ENCODE data around the gene ETV7.
A peak's percentile ranks its signal among the peaks of the same experiment; 100 is the strongest.
"Not testable (repeated sequence)": the region's sequence is repeated elsewhere in the genome, so short reads cannot be mapped to it uniquely, and the experiment has no call there.

The ETV7 gene

GRCh38 chr6:36382976-36383375 is 4.5 kb downstream of the ETV7 start:
- DNase-seq = no peak

GRCh38 chr6:36381502-36382389 is 5.7 kb downstream of the ETV7 start:
- no peak for DNase-seq

- DNase-seq = no peak
These were observed 7.3 kb downstream of the ETV7 start for GRCh38 chr6:36380166-36380565.

- DNase-seq = no peak
These were observed 8.5 kb downstream of the ETV7 start for GRCh38 chr6:36378936-36379335.

- no peak for DNase-seq
These were observed 9.1 kb downstream of the ETV7 start for GRCh38 chr6:36378243-36378920.

GRCh38 chr6:36377594-36377993 is 9.9 kb downstream of the ETV7 start:
- DNase-seq = no peak

- no peak for DNase-seq
These were observed 10.7 kb downstream of the ETV7 start for GRCh38 chr6:36376742-36377141.

- no peak for DNase-seq
These were observed 11.3 kb downstream of the ETV7 start for GRCh38 chr6:36376183-36376582.

GRCh38 chr6:36375644-36376155 is 11.8 kb downstream of the ETV7 start:
- no peak for DNase-seq

GRCh38 chr6:36374972-36375371 is 12.5 kb downstream of the ETV7 start:
- no peak for DNase-seq

- DNase-seq = no peak
These were observed 13.3 kb downstream of the ETV7 start for GRCh38 chr6:36374194-36374593.

- no peak for DNase-seq
These were observed 14.0 kb downstream of the ETV7 start for GRCh38 chr6:36373368-36374019.

- no peak for DNase-seq
These were observed 15.4 kb downstream of the ETV7 start for GRCh38 chr6:36372088-36372487.

GRCh38 chr6:36371211-36371610 is 16.3 kb downstream of the ETV7 start:
- no peak for DNase-seq

GRCh38 chr6:36370638-36371037 is 16.8 kb downstream of the ETV7 start:
- DNase-seq = no peak

- peak; percentile 59 to 83 for DNase-seq
These were observed 18.3 kb downstream of the ETV7 start for GRCh38 chr6:36368921-36369865.

- no peak for DNase-seq
These were observed 19.0 kb downstream of the ETV7 start for GRCh38 chr6:36368421-36368820.

- DNase-seq = no peak
These were observed 19.7 kb downstream of the ETV7 start for GRCh38 chr6:36367743-36368142.

GRCh38 chr6:36364669-36365479 is 22.6 kb downstream of the ETV7 start:
- no peak for DNase-seq

GRCh38 chr6:36364061-36364635 is 23.3 kb downstream of the ETV7 start:
- DNase-seq = not testable (repeated sequence)

- not testable (repeated sequence) for DNase-seq
These were observed 24.1 kb downstream of the ETV7 start for GRCh38 chr6:36363371-36363752.

All from NCI-H2081 (cell line).